Measurements from ENCODE around the gene BIRC2.

DNA sequence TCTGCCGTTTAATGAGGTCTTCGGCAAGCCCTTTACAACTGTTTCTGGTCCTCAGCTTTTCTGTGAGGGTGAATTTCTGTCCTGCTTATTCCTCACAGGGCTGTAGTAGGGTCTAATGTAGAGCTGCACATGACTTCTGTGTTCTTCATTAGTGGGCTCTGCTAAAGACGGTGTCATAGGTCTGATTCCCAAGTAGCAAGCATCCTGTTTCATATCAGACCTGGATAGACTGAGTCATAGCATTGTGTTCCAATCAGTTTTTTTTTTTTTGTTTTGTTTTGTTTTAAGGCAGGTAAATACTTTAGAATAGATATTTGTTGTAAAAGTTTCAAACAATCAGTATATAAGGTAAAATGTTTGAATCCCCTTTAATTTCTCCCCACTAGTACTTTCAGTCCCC lies 35.4 kb downstream of the BIRC2 start:
- TF ChIP-seq MCM7 (IDR thresholded peaks at IDR 0.05), result no peak
- TF ChIP-seq, protein P1, sequence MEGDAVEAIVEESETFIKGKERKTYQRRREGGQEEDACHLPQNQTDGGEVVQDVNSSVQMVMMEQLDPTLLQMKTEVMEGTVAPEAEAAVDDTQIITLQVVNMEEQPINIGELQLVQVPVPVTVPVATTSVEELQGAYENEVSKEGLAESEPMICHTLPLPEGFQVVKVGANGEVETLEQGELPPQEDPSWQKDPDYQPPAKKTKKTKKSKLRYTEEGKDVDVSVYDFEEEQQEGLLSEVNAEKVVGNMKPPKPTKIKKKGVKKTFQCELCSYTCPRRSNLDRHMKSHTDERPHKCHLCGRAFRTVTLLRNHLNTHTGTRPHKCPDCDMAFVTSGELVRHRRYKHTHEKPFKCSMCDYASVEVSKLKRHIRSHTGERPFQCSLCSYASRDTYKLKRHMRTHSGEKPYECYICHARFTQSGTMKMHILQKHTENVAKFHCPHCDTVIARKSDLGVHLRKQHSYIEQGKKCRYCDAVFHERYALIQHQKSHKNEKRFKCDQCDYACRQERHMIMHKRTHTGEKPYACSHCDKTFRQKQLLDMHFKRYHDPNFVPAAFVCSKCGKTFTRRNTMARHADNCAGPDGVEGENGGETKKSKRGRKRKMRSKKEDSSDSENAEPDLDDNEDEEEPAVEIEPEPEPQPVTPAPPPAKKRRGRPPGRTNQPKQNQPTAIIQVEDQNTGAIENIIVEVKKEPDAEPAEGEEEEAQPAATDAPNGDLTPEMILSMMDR (IDR thresholded peaks at IDR 0.05 in 2 of 3, conservative IDR thresholded peaks at IDR 0.05 in 1 of 3; ENCODE audit: insufficient read depth in 2 of 3, low read depth in 1 of 3, low read length in 3 of 3), result no peak
- TF ChIP-seq, protein P2, sequence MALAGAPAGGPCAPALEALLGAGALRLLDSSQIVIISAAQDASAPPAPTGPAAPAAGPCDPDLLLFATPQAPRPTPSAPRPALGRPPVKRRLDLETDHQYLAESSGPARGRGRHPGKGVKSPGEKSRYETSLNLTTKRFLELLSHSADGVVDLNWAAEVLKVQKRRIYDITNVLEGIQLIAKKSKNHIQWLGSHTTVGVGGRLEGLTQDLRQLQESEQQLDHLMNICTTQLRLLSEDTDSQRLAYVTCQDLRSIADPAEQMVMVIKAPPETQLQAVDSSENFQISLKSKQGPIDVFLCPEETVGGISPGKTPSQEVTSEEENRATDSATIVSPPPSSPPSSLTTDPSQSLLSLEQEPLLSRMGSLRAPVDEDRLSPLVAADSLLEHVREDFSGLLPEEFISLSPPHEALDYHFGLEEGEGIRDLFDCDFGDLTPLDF (CRISPR knock-in tag; IDR thresholded peaks at IDR 0.05), result no peak
- no peak for TF ChIP-seq CBX3 (IDR thresholded peaks at IDR 0.05; ENCODE audit: borderline replicate concordance in 1 of 2, low read length in 2 of 2)

Data from K562 (cell line).